HG03108 (cell line): ENCODE data around the gene RAB33A.

Source experiments
- ATAC-seq: cut with Tn5 transposase; IDR thresholded peaks from one replicate; pipeline ENCODE4 v1.9.1; 2021; ENCODE audit warnings: moderate library complexity; ENCODE audit not compliant: unreplicated experiment

RAB33A gene

GRCh38 chrX:130172127-130172845, 524 bp downstream of the RAB33A start:
- ATAC-seq: no peak

- peak; percentile 48 for ATAC-seq
These were observed 1.6 kb downstream of the RAB33A start for GRCh38 chrX:130173190-130173895.

GRCh38 chrX:130174045-130174704, 2.4 kb downstream of the RAB33A start:
- no peak for ATAC-seq

GRCh38 chrX:130174937-130175336, 3.2 kb downstream of the RAB33A start:
- ATAC-seq: no peak

- peak; percentile 77 for ATAC-seq
These were observed 4.6 kb downstream of the RAB33A start for GRCh38 chrX:130176354-130176776.

GRCh38 chrX:130176942-130177341, 5.2 kb downstream of the RAB33A start:
- ATAC-seq: no peak

GRCh38 chrX:130179170-130179569, 7.4 kb downstream of the RAB33A start:
- ATAC-seq: no peak

GRCh38 chrX:130179579-130180215, 7.9 kb downstream of the RAB33A start:
- ATAC-seq: no peak

- no peak for ATAC-seq
These were observed 12.4 kb downstream of the RAB33A start for GRCh38 chrX:130184168-130184567.

- no peak for ATAC-seq
These were observed 13.1 kb downstream of the RAB33A start for GRCh38 chrX:130184857-130185256.

GRCh38 chrX:130186651-130187050, 14.9 kb downstream of the RAB33A start:
- ATAC-seq: no peak

- ATAC-seq: no peak
These were observed 19.0 kb downstream of the RAB33A start for GRCh38 chrX:130190801-130191200.

GRCh38 chrX:130196466-130196865, 24.7 kb downstream of the RAB33A start:
- ATAC-seq: no peak

- no peak for ATAC-seq
These were observed 25.7 kb downstream of the RAB33A start for GRCh38 chrX:130197464-130197863.

GRCh38 chrX:130204647-130205046, 32.9 kb downstream of the RAB33A start:
- ATAC-seq: no peak

- ATAC-seq: no peak
These were observed 39.8 kb downstream of the RAB33A start for GRCh38 chrX:130211415-130212186.

- ATAC-seq: no peak
These were observed 40.6 kb downstream of the RAB33A start for GRCh38 chrX:130212371-130212770.

- no peak for ATAC-seq
These were observed 41.6 kb downstream of the RAB33A start for GRCh38 chrX:130213376-130213775.

- ATAC-seq: no peak
These were observed 44.6 kb downstream of the RAB33A start for GRCh38 chrX:130216320-130216719.

- ATAC-seq: no peak
These were observed 53.0 kb downstream of the RAB33A start for GRCh38 chrX:130224810-130225209.

GRCh38 chrX:130228871-130229270, 57.1 kb downstream of the RAB33A start:
- no peak for ATAC-seq
